ENCODE measurements around the gene GYS2. TPM values are rescaled to one million over a fixed set of nuclear protein-coding genes. Genes with fewer than 3 reads are reported as not detected.

GYS2 gene
- total and polyA plus RNA-seq, 9 of the 15 experiments (the other 6 are each of a cell fraction or from before 2014, with no cell fraction given): not detected

DNA sequence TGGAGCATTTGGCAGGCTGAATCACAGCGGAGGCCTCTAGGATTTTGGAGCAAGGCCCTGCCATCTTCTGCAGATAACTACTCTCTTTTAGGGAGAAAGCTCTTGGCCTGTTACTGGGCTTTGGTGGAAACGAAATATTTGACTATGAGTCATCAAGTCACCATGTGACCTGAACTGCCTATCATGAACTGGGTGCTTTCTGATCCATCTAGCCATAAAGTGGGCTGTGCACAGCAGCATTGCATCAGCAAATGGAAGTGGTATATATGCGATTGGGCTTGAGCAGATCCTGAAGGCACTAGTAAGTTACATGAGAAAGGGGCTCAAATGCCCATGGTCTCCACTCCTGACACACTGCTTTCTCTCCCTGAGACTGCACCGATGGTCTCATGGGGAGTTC is 21.1 kb downstream of the GYS2 start (continued):
- no peak for TF ChIP-seq NCOA2 (IDR thresholded peaks at IDR 0.05; ENCODE audit: partially characterized antibody in 2 of 2)
- no peak for TF ChIP-seq ZKSCAN3 (CRISPR knock-in tag; IDR thresholded peaks at IDR 0.05)
- TF ChIP-seq FOSL1 (tag; conservative IDR thresholded peaks at IDR 0.05): peak; percentile 41
- TF ChIP-seq NR2F6 (CRISPR knock-in tag; IDR thresholded peaks at IDR 0.05): no peak
- no peak for TF ChIP-seq ZNF561 (CRISPR knock-in tag; conservative IDR thresholded peaks at IDR 0.05)
- TF ChIP-seq ETS2 (tag; IDR thresholded peaks at IDR 0.05; ENCODE audit: borderline replicate concordance, poor library complexity, severe bottlenecking): no peak
- peak; percentile 74 for TF ChIP-seq USF1 (CRISPR knock-in tag; IDR thresholded peaks at IDR 0.05)
- TF ChIP-seq ATF7 (IDR thresholded peaks at IDR 0.05): no peak
- peak; percentile 37; the same call in 1 of the 2 replicates for TF ChIP-seq JUND (IDR thresholded peaks at IDR 0.05; ENCODE audit: borderline replicate concordance, low read depth, low read length)
- TF ChIP-seq JUND (tag; IDR thresholded peaks at IDR 0.05; ENCODE audit: borderline replicate concordance, low read depth, low read length): peak; percentile 63; the same call in 2 of the 3 replicates
- TF ChIP-seq CEBPG (CRISPR knock-in tag; IDR thresholded peaks at IDR 0.05): peak; percentile 69
- TF ChIP-seq CEBPG (tag; conservative IDR thresholded peaks at IDR 0.05 in 1 of 2, IDR thresholded peaks at IDR 0.05 in 1 of 2): peak; percentile 8 to 69; a peak in 2 of 4 replicates
- TF ChIP-seq CHD7 (IDR thresholded peaks at IDR 0.05; ENCODE audit: low read depth, low read length): no peak
- TF ChIP-seq, protein P1, sequence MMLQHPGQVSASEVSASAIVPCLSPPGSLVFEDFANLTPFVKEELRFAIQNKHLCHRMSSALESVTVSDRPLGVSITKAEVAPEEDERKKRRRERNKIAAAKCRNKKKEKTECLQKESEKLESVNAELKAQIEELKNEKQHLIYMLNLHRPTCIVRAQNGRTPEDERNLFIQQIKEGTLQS (IDR thresholded peaks at IDR 0.05): peak; percentile 89
- TF ChIP-seq, protein P1 (CRISPR knock-in tag; conservative IDR thresholded peaks at IDR 0.05): no peak
- no peak for TF ChIP-seq TAF1 (IDR thresholded peaks at IDR 0.05; ENCODE audit: control insufficient read depth, extremely low read depth, insufficient read depth, low read length, severe bottlenecking)

Measured in K562 (cell line).